ENCODE measurements around the gene STIP1. TPM values are rescaled to one million over a fixed set of nuclear protein-coding genes. Genes with fewer than 3 reads are reported as not detected.

Gene STIP1
- total RNA-seq, 1 experiment from 2014 or later, result 299 TPM

- H3K9me3 ChIP-seq (ENCODE audit: insufficient read depth, low read depth), result no peaks in the 10 kb centered on the region
- H4K20me1 ChIP-seq (ENCODE audit: insufficient read depth), result 0 out of 2 replicates have a peak, but pooled peaks cover 5% of the 10 kb centered on the region
- peaks cover 64% of the 10 kb centered on the region for H3F3A ChIP-seq (ENCODE audit: insufficient read depth, low read depth)
- no peak; the same call in 1 of the 2 replicates for TF ChIP-seq CTCF (conservative IDR thresholded peaks at IDR 0.05)
- TF ChIP-seq EZH2 (IDR thresholded peaks at IDR 0.05; ENCODE audit: low read depth), result no peak
- no TSS peak for BruUV-seq (replicated peaks)
- H3K36me3 ChIP-seq (ENCODE audit: low read depth), result peaks cover 10% of the 10 kb centered on the region
- intact Hi-C loops (cut with micrococcal nuclease; ENCODE audit: unreplicated experiment), result loop anchor here (1.0 to 2.0 kb wide), 3 partner anchors 29 to 75 kb away; partner anchors contain the start of genes ESRRA and TRMT112
- peak; percentile 67 to 76 for DNase-seq
- H3K4me1 ChIP-seq (replicated peaks; ENCODE audit: insufficient read depth), result peaks cover 43% of the 10 kb centered on the region
- H3K4me2 ChIP-seq, result peak overlapping the region; percentile 72
- no peaks in the 10 kb centered on the region for H3K27me3 ChIP-seq (ENCODE audit: insufficient read depth, low read depth)
- peak overlapping the region; percentile 36 for H3K27ac ChIP-seq
- peaks cover 45% of the 10 kb centered on the region for H3K79me2 ChIP-seq (ENCODE audit: low read depth)
- H3K4me3 ChIP-seq, result peak overlapping the region; percentile 90
- 0 out of 2 replicates have a peak overlapping the region, but pooled peaks have one; percentile 30 for H2AFZ ChIP-seq
- H3K9me2 ChIP-seq (ENCODE audit: insufficient read depth), result no peaks in the 10 kb centered on the region
- CTCF ChIA-PET, result interaction anchor here (0.6 to 1.5 kb wide), 4 partner anchors 30 to 614 kb away, joined by 3 to 11 read pairs (median 6); no protein-coding TSS in a partner anchor
- POLR2A ChIA-PET (ENCODE audit: unreplicated experiment), result interaction anchor here (0.6 to 1.0 kb wide), 10 partner anchors 9 to 1618 kb away, joined by 3 to 17 read pairs (median 4); partner anchors contain the start of gene PRDX5
Measured at GRCh38 chr11:64241491-64242374, 55.8 kb downstream of the STIP1 start.

- H3K9me3 ChIP-seq (ENCODE audit: insufficient read depth, low read depth), result no peaks in the 10 kb centered on the region
- no peaks in the 10 kb centered on the region for H3K27me3 ChIP-seq (ENCODE audit: insufficient read depth, low read depth)
- ChIA-PET CTCF (no interaction called here), POLR2A (ENCODE audit: unreplicated experiment) (no interaction called here)
- peak overlapping the region; percentile 72 for H3K4me2 ChIP-seq
- H3K79me2 ChIP-seq (ENCODE audit: low read depth), result peaks cover 45% of the 10 kb centered on the region
- no peak for DNase-seq
- no peak for TF ChIP-seq CTCF (conservative IDR thresholded peaks at IDR 0.05)
- TF ChIP-seq EZH2 (IDR thresholded peaks at IDR 0.05; ENCODE audit: low read depth), result no peak
- TSS peak; percentile 3 for BruUV-seq (replicated peaks)
- H3K36me3 ChIP-seq (ENCODE audit: low read depth), result peaks cover 10% of the 10 kb centered on the region; the same call in 1 of the 2 replicates
- peaks cover 44% of the 10 kb centered on the region for H3K4me1 ChIP-seq (replicated peaks; ENCODE audit: insufficient read depth)
- no peak overlapping the region for H3K27ac ChIP-seq
- H3K4me3 ChIP-seq, result no peak overlapping the region
- H3K9me2 ChIP-seq (ENCODE audit: insufficient read depth), result no peaks in the 10 kb centered on the region
- peaks cover 71% of the 10 kb centered on the region for H3F3A ChIP-seq (ENCODE audit: insufficient read depth, low read depth)
- intact Hi-C loops (cut with micrococcal nuclease; ENCODE audit: unreplicated experiment), result no loop called here
- 0 out of 2 replicates have a peak, but pooled peaks cover 5% of the 10 kb centered on the region for H4K20me1 ChIP-seq (ENCODE audit: insufficient read depth)
- no peak overlapping the region for H2AFZ ChIP-seq
Measured at GRCh38 chr11:64243236-64243854, 57.4 kb downstream of the STIP1 start.

- ChIA-PET CTCF (no interaction called here), POLR2A (ENCODE audit: unreplicated experiment) (no interaction called here)
- Histone ChIP-seq H3K36me3 (ENCODE audit: low read depth) (peaks cover 10% of the 10 kb centered on the region; the same call in 1 of the 2 replicates), H3K9me3 (ENCODE audit: insufficient read depth, low read depth) (no peaks in the 10 kb centered on the region), H4K20me1 (ENCODE audit: insufficient read depth) (0 out of 2 replicates have a peak, but pooled peaks cover 5% of the 10 kb centered on the region), H3K79me2 (ENCODE audit: low read depth) (peaks cover 45% of the 10 kb centered on the region), H3K4me3 (no peak overlapping the region), H3K27me3 (ENCODE audit: insufficient read depth, low read depth) (no peaks in the 10 kb centered on the region), H2AFZ (no peak overlapping the region), H3K9me2 (ENCODE audit: insufficient read depth) (no peaks in the 10 kb centered on the region), H3K27ac (no peak overlapping the region), H3K4me1 (replicated peaks; ENCODE audit: insufficient read depth) (peaks cover 37% of the 10 kb centered on the region), H3F3A (ENCODE audit: insufficient read depth, low read depth) (peaks cover 70% of the 10 kb centered on the region), H3K4me2 (peak overlapping the region; percentile 27; the same call in 1 of the 2 replicates)
- TF ChIP-seq EZH2 (IDR thresholded peaks at IDR 0.05; ENCODE audit: low read depth), result no peak
- TF ChIP-seq CTCF (conservative IDR thresholded peaks at IDR 0.05), result no peak
- no peak for DNase-seq
- intact Hi-C loops (cut with micrococcal nuclease; ENCODE audit: unreplicated experiment), result no loop called here
- BruUV-seq (replicated peaks), result no TSS peak
Measured at GRCh38 chr11:64244107-64244506, 58.1 kb downstream of the STIP1 start.
